NB4 (cell line): Measurements from ENCODE around the gene SEZ6L.

Experiments used
- DNase-seq: peaks from one replicate; pipeline ENCODE4 v3.0.0; 2010; ENCODE audit warnings: low read depth
- H3K4me3 ChIP-seq: one replicate; pipeline ENCODE4 v1.5.1; 2011; ENCODE audit warnings: mild to moderate bottlenecking, low read depth, low read length, moderate library complexity
- CTCF ChIP-seq: IDR thresholded peaks from one replicate; pipeline ENCODE4 v1.5.1; 2012; ENCODE audit warnings: low read depth, low read length
- MAX ChIP-seq: IDR thresholded peaks from 2 replicates; pipeline ENCODE4 v1.6.1; 2011; ENCODE audit warnings: low read depth, low read length
- MYC ChIP-seq: IDR thresholded peaks from 2 replicates; pipeline ENCODE4 v1.6.1; 2011; ENCODE audit warnings: low read depth, low read length
- POLR2A ChIP-seq: IDR thresholded peaks from 2 replicates; pipeline ENCODE4 v1.6.1; 2011; ENCODE audit warnings: mild to moderate bottlenecking; ENCODE audit not compliant: insufficient read length; ENCODE audit errors: extremely low read depth

Gene SEZ6L

GRCh38 chr22:26271427-26271826 lies 102.2 kb downstream of the SEZ6L start:
- no peak for DNase-seq
- TF ChIP-seq CTCF (no peak), MAX (no peak), MYC (no peak)
- H3K4me3 ChIP-seq, result no peak overlapping the region

GRCh38 chr22:26273011-26273675 lies 103.9 kb downstream of the SEZ6L start:
- DNase-seq, result no peak

GRCh38 chr22:26276529-26277160 lies 107.4 kb downstream of the SEZ6L start:
- no peak for DNase-seq
- H3K4me3 ChIP-seq, result no peak overlapping the region
- no peak for TF ChIP-seq MAX
- TF ChIP-seq MYC, result no peak
- no peak for TF ChIP-seq POLR2A
- TF ChIP-seq CTCF, result no peak

More at GRCh38 chr22:26273011-26273675, 103.9 kb downstream of the SEZ6L start:
- no peak for TF ChIP-seq MAX
- TF ChIP-seq CTCF, result no peak
- TF ChIP-seq MYC, result no peak
- TF ChIP-seq POLR2A, result no peak
- H3K4me3 ChIP-seq, result no peak overlapping the region

GRCh38 chr22:26281941-26282340 lies 112.7 kb downstream of the SEZ6L start:
- H3K4me3 ChIP-seq, result no peak overlapping the region
- TF ChIP-seq MYC, result no peak
- no peak for TF ChIP-seq CTCF
- TF ChIP-seq MAX, result no peak
- no peak for TF ChIP-seq POLR2A
- DNase-seq, result no peak

- TF ChIP-seq MAX (no peak), MYC (no peak), CTCF (no peak), POLR2A (no peak)
- no peak overlapping the region for H3K4me3 ChIP-seq
- DNase-seq, result no peak
Observed at GRCh38 chr22:26283330-26283729, 114.1 kb downstream of the SEZ6L start.
